ENCODE data around the gene CLGN.

GRCh38 chr4:140349816-140350215, 77.6 kb downstream of the CLGN start:
- TF ChIP-seq CTCF (IDR thresholded peaks at IDR 0.05) (no peak), POLR2A (IDR thresholded peaks at IDR 0.05) (no peak), POLR2AphosphoS5 (IDR thresholded peaks at IDR 0.05; ENCODE audit: insufficient read depth in 1 of 2, low read depth in 1 of 2) (no peak)

Data from vagina (tissue), 2 donors.